NCI-H1417 (cell line): ENCODE results near the gene SYNPO2.
"Not testable (repeated sequence)": the region's sequence is repeated elsewhere in the genome, so short reads cannot be mapped to it uniquely, and the experiment has no call there.

ENCODE experiments used
- DNase-seq, 3 experiments: peaks; one replicate each; lab custom pipeline; 2025; lab: John Stamatoyannopoulos, UW

Gene SYNPO2

DNA sequence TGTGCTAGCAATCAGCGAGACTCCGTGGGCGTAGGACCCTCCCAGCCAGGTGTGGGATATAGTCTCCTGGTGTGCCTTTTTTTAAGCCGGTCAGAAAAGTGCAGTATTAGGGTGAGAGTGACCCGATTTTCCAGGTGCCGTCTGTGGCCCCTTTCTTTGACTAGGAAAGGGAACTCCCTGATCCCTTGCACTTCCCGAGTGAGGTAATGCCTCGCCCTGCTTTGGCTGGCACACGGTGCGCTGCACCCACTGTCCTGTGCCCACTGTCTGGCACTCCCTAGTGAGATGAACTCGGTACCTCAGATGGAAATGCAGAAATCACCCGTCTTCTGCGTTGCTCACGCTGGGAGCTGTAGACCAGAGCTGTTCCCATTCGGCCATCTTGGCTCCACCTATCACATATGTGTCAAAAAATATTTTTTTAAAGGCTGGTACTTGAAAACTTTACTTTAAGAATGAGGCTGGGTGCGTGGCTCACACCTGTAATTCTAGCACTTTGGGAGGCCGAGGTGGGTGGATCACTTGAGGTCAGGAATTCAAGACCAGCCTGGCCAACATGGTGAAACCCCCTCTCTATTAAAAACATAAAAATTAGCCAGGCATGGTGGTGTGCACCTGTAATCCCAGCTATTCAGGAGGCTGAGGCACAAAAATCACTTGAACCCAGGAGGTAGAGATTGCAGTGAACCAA lies 179.2 kb downstream of the SYNPO2 start:
- not testable (repeated sequence) for DNase-seq

DNA sequence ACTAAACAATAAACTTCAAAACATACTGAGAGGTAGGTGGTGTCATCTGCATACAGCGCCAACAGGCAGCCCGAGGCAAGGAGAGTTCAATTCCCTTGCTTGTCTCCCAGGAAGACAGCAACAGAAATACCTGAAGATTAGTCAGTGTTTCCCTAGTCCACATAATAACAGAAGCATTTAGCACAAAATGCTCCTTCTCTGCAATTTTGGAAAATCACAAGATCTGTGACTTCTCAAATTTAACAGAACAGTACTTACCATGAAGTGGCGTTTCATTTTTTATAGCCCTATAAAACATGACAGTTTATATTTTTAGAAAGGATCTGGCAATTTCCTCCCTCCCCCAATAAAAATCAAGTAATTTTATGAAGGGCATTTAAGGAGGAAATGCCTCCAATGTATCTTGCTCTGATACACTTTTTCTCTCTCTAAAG lies 179.9 kb downstream of the SYNPO2 start:
- no peak for DNase-seq

DNA sequence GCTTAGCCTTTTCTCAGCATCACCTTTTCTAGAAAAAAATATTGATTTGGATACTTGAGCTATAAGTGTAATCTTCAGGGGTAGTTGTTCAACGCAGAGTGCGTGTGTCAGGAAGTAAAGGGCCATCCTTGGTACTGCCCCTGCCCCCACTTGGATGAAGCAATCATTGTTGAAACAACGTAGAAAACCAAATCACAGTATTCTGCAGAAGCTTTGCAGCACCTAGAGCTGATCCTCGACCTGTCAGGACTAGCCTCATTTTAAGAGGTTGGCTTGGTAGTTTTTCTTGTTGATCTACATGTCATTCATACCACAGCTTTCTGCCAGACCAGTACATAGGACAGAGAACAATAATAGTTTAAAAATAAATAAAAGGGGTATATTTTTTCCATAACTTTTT lies 181.6 kb downstream of the SYNPO2 start:
- no peak for DNase-seq

DNA sequence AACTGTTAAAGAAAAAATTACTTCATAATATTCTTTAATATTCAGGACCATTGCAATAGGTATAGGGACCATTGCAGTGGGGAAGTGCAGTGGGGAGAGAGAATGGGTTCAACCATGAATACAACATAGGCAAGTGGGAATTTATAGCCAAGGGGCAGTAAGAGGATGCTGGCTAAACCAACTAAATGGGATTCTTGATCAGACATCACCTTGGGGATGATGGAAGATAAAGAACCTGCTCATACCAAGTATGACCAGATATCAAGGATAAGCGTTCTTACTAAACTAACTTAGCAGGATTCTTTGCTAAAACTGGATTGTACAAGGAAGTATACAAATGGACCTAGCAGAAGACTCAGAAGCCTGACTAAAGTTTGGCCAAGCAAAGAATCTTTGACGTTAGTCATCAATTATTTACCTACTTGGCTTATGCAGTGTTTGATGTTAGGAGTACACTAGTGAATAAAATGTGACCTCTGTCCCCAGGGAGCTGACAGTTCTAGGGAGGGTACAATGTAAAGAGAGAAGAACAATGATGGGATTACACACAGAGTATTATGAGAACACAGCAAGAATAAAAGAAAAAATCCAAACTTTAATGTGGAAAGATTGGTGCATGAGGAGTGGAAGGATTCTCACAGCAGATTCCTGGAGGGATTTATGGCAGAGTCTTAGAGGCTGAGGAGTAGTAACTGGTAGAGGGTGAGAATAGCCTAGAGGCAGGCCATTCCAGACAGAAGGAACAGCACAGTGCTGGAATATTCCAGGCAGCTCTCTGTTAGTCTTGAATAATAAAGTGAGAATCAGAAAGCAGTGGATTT lies 192.3 kb downstream of the SYNPO2 start:
- DNase-seq: no peak

- DNase-seq: no peak
These were observed 192.8 kb downstream of the SYNPO2 start for GRCh38 chr4:119081542-119081859.

DNA sequence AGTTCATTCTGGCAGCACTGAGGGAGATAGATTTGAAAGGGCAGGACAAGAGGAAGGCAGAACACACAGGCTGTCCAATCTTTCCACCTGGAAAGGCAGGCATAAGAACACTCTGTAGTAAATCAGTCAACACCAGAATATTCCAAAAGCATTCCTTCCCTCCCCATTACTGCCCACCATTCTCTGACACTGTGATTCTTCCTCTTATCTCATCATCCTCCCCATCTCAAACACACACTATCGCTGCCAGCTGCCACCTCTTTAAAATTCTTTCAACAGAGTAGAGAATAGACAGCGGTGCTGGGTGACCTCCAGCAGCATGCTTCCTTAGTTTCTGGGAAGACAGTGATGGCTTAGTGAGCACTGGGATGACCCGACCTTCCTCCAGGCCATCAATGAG lies 193.3 kb downstream of the SYNPO2 start:
- no peak for DNase-seq

DNA sequence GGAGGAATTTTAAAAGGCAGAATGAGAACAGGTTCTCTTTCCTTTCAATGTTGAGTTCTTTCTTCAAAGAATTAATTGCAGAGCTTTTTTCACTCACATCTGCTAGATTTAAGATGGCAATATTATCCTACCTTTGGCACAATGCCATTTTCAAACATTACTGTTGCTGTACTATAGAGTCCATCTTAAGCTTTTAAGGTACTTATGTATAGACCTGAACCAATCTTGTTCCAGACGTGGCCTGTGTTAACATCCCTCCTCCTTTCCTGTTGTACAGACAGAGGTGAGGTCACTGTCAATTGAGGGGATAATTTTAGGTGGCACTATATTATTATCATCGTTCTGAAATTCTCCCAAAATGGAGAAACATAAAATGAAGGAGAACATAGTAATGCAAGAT lies 194.0 kb downstream of the SYNPO2 start:
- DNase-seq: peak in 2 of 3 experiments; percentile 29 to 35

- no peak for DNase-seq
These were observed 195.9 kb downstream of the SYNPO2 start for GRCh38 chr4:119084513-119084912.

DNA sequence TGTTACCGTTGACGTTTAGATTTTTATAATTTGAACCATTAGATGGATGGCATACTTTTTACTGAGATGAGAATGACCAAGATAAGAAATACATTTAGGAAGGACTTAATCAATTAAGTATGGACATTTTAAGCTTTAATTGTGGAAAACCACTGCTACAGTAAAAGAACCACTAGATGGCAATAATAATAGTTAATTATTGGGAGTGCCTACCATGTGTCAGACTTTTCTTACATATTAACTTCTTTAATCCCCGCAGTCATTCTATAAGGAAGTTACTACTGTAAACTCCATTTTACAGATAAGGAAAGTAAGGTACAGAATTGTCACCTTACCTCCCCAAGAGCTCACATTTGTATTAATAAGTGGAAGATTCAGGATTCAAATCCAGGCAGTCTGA lies 198.5 kb downstream of the SYNPO2 start:
- DNase-seq: no peak

DNA sequence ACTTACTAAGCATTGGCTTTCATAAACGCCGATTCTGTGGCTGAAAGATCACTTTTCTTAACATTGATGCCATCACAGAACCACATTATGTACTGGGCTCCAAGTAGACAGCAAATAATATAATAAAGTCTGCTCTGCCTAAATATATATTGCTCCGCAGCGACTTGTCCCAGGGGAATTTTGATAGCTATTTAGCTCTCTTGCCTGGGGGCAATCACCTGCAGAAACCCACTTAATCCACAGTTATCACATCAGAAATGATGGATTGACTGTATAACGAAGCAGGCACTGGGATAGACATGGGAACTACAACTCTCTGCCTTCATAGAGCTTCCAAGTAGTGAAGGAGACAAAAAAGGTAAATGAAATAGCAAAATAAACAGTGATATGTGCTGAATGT lies 199.0 kb downstream of the SYNPO2 start:
- DNase-seq: peak in 2 of 3 experiments; percentile 10 to 61

- no peak for DNase-seq
These were observed 204.6 kb downstream of the SYNPO2 start for GRCh38 chr4:119093042-119093827.

GRCh38 chr4:119097282-119097900 lies 208.7 kb downstream of the SYNPO2 start:
- no peak for DNase-seq

GRCh38 chr4:119098306-119098705 lies 209.7 kb downstream of the SYNPO2 start:
- no peak for DNase-seq

- no peak for DNase-seq
These were observed 210.7 kb downstream of the SYNPO2 start for GRCh38 chr4:119099227-119099810.

- DNase-seq: no peak
These were observed 212.0 kb downstream of the SYNPO2 start for GRCh38 chr4:119100655-119101054.

GRCh38 chr4:119103263-119103662 lies 214.6 kb downstream of the SYNPO2 start:
- no peak for DNase-seq

GRCh38 chr4:119104644-119105273 lies 216.1 kb downstream of the SYNPO2 start:
- DNase-seq: no peak

DNA sequence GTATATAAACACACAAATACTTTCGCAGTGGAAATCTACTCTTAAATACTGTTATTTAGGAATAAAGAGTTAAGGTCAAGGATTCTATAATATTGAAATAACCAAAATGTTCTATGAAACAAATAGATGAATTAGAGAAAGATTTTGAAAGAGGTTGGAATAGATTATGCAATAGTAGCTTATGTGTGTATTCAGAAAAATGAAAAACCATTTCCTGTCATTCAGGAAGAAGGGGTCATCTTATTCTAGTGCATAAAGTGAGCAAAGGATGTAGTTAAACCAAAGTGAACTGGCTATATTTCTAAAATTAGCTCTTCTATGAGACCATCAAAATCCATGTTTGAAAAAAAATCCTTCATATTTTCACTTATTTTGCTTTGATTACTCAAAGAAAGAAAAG lies 217.0 kb downstream of the SYNPO2 start:
- no peak for DNase-seq

- DNase-seq: no peak
These were observed 217.7 kb downstream of the SYNPO2 start for GRCh38 chr4:119106036-119107000.

GRCh38 chr4:119110121-119110520 lies 221.5 kb downstream of the SYNPO2 start:
- DNase-seq: no peak
